ENCODE measurements around the gene KCNIP2. TPM values are rescaled to one million over a fixed set of nuclear protein-coding genes. Genes with fewer than 3 reads are reported as not detected.

Gene KCNIP2
- total and polyA plus RNA-seq, 2 donors (not counting 1 experiment from before 2014, with no cell fraction given) = 0.37 to 1.8 TPM

DNA sequence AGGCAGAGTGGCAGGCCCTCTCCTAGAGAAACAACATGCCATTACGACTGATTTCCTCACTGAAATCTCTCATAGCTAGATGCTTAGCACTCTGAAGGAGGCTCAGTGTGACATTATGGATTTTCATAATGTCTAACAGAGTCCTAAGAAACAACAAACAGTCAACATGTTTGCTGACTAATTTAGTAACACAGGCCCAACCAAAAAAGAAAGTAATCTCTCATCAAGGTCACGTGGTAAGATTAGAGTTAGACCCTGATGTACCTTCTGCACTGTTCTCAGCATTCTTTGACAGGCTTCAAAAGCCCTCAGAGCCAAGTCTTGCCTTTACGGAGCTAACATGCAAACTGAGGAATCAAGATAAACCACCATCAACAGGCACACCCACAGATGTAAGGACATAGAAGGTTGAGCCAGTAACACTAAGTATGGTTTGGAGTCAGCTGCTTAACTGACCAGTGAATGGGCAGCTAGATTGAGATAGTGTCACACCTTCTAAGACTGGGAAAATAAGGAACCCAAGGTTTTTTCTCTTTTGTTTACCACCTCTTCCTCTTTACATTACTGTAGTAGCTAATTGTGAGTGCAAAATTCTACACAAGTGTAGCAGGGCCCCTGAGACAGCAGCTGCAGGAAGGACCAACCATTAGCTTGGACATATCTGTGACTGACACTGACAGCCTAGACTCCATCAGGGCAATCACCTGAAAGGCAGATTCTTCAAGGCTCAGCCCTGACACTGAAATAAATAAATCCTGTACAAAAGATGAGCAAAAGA, 15.3 kb upstream of the KCNIP2 start:
- H3K4me3 ChIP-seq (replicated peaks in 1 of 4; ENCODE audit: control extremely low read depth in 1 of 4, insufficient read depth in 1 of 4, low read depth in 3 of 4, low read length in 4 of 4) = no peak overlapping the region
- H3K4me2 ChIP-seq (ENCODE audit: extremely low read depth, insufficient read depth, low read length) = no peak overlapping the region
- H2AFZ ChIP-seq (ENCODE audit: low read length) = no peak overlapping the region
- H3K79me2 ChIP-seq (ENCODE audit: control insufficient read depth, insufficient read depth, low read length) = no peaks in the 10 kb centered on the region
- H3K27ac ChIP-seq (ENCODE audit: insufficient read depth, low read length) = no peak overlapping the region
- TF ChIP-seq CTCF (conservative IDR thresholded peaks at IDR 0.05 in 1 of 2, IDR thresholded peaks at IDR 0.05 in 1 of 2; ENCODE audit: low read depth in 1 of 2, low read length in 2 of 2) (no peak), EZH2 (IDR thresholded peaks at IDR 0.05; ENCODE audit: low read length, missing control alignments) (no peak)
- no peaks in the 10 kb centered on the region for H4K20me1 ChIP-seq (ENCODE audit: control insufficient read depth, extremely low read depth, insufficient read depth, low read length)
- no peaks in the 10 kb centered on the region for H3K4me1 ChIP-seq (ENCODE audit: control insufficient read depth, extremely low read depth, insufficient read depth, low read length)
- no peaks in the 10 kb centered on the region for H3K36me3 ChIP-seq (ENCODE audit: control insufficient read depth, insufficient read depth, low read length)
- H3K9me3 ChIP-seq (ENCODE audit: control insufficient read depth, insufficient read depth, low read depth, low read length) = no peaks in the 10 kb centered on the region
- no peaks in the 10 kb centered on the region for H3K27me3 ChIP-seq (ENCODE audit: control insufficient read depth, insufficient read depth, low read length)
- no peak for DNase-seq (ENCODE audit: low read depth in 2 of 2)
- H3K9ac ChIP-seq (ENCODE audit: insufficient read depth, low read length) = no peak overlapping the region

GRCh38 chr10:101857802-101858476, 14.3 kb upstream of the KCNIP2 start:
- Histone ChIP-seq H3K9ac (ENCODE audit: insufficient read depth, low read length) (no peak overlapping the region), H3K36me3 (ENCODE audit: control insufficient read depth, insufficient read depth, low read length) (no peaks in the 10 kb centered on the region), H3K9me3 (ENCODE audit: control insufficient read depth, insufficient read depth, low read depth, low read length) (no peaks in the 10 kb centered on the region), H4K20me1 (ENCODE audit: control insufficient read depth, extremely low read depth, insufficient read depth, low read length) (no peaks in the 10 kb centered on the region), H3K4me1 (ENCODE audit: control insufficient read depth, extremely low read depth, insufficient read depth, low read length) (no peaks in the 10 kb centered on the region), H2AFZ (ENCODE audit: low read length) (no peak overlapping the region), H3K79me2 (ENCODE audit: control insufficient read depth, insufficient read depth, low read length) (no peaks in the 10 kb centered on the region), H3K27me3 (ENCODE audit: control insufficient read depth, insufficient read depth, low read length) (no peaks in the 10 kb centered on the region), H3K4me2 (ENCODE audit: extremely low read depth, insufficient read depth, low read length) (no peak overlapping the region), H3K27ac (ENCODE audit: insufficient read depth, low read length) (no peak overlapping the region), H3K4me3 (replicated peaks in 1 of 4; ENCODE audit: control extremely low read depth in 1 of 4, insufficient read depth in 1 of 4, low read depth in 3 of 4, low read length in 4 of 4) (no peak overlapping the region)
- TF ChIP-seq CTCF (conservative IDR thresholded peaks at IDR 0.05 in 1 of 2, IDR thresholded peaks at IDR 0.05 in 1 of 2; ENCODE audit: low read depth in 1 of 2, low read length in 2 of 2) (no peak), EZH2 (IDR thresholded peaks at IDR 0.05; ENCODE audit: low read length, missing control alignments) (no peak)
- no peak for DNase-seq (ENCODE audit: low read depth in 2 of 2)

GRCh38 chr10:101856626-101857025, 13.0 kb upstream of the KCNIP2 start:
- Histone ChIP-seq H3K4me1 (ENCODE audit: control insufficient read depth, extremely low read depth, insufficient read depth, low read length) (no peaks in the 10 kb centered on the region), H3K4me2 (ENCODE audit: extremely low read depth, insufficient read depth, low read length) (no peak overlapping the region), H3K36me3 (ENCODE audit: control insufficient read depth, insufficient read depth, low read length) (no peaks in the 10 kb centered on the region), H3K27me3 (ENCODE audit: control insufficient read depth, insufficient read depth, low read length) (no peaks in the 10 kb centered on the region), H3K9ac (ENCODE audit: insufficient read depth, low read length) (no peak overlapping the region), H3K27ac (ENCODE audit: insufficient read depth, low read length) (no peak overlapping the region), H4K20me1 (ENCODE audit: control insufficient read depth, extremely low read depth, insufficient read depth, low read length) (no peaks in the 10 kb centered on the region), H3K4me3 (replicated peaks in 1 of 4; ENCODE audit: control extremely low read depth in 1 of 4, insufficient read depth in 1 of 4, low read depth in 3 of 4, low read length in 4 of 4) (no peak overlapping the region), H2AFZ (ENCODE audit: low read length) (no peak overlapping the region), H3K9me3 (ENCODE audit: control insufficient read depth, insufficient read depth, low read depth, low read length) (no peaks in the 10 kb centered on the region), H3K79me2 (ENCODE audit: control insufficient read depth, insufficient read depth, low read length) (no peaks in the 10 kb centered on the region)
- TF ChIP-seq EZH2 (IDR thresholded peaks at IDR 0.05; ENCODE audit: low read length, missing control alignments) (no peak), CTCF (conservative IDR thresholded peaks at IDR 0.05 in 1 of 2, IDR thresholded peaks at IDR 0.05 in 1 of 2; ENCODE audit: low read depth in 1 of 2, low read length in 2 of 2) (no peak)
- DNase-seq (ENCODE audit: low read depth in 2 of 2) = peak in 1 of 2 donors; percentile 39

Measured in fibroblast of lung (primary cell).